Right cardiac atrium (tissue), 5 donors: ENCODE data around the gene ZNF219. TPM values are rescaled to one million over a fixed set of nuclear protein-coding genes. Genes with fewer than 3 reads are reported as not detected.

Experiments
- ATAC-seq, 2 donors: fragments of 200-7000 bp; cut with Tn5 transposase; one replicate each; pipeline versions ENCODE4 v1.8.0 to v1.9.1; 2020; ENCODE audit warnings: moderate library complexity in 2 of 2, mild to moderate bottlenecking in 1 of 2
- DNase-seq, 3 donors: peaks; one replicate each; pipeline ENCODE4 v3.0.0-alpha.2; 2020
- H3K27ac ChIP-seq: one replicate; pipeline ENCODE4 v1.5.1; 2013; ENCODE audit warnings: mild to moderate bottlenecking, low read length, control low read depth, moderate library complexity
- H3K27me3 ChIP-seq: one replicate; pipeline ENCODE4 v1.6.1; 2013; ENCODE audit not compliant: control insufficient read depth, insufficient read depth
- H3K4me1 ChIP-seq: one replicate; pipeline ENCODE4 v1.6.1; 2013; ENCODE audit warnings: low read length; ENCODE audit not compliant: control insufficient read depth, insufficient read depth
- H3K4me3 ChIP-seq: one replicate; pipeline ENCODE4 v1.5.1; 2013; ENCODE audit warnings: low read length, control low read depth
- H3K9me3 ChIP-seq: one replicate; pipeline ENCODE4 v1.6.1; 2013; ENCODE audit warnings: low read length; ENCODE audit not compliant: control insufficient read depth
- WGBS: extraction: QIAGEN DNeasy Blood & Tissue Kit; methylation state at CpG from one replicate; pipeline ENCODE4 v1.1.7; 2013; 5-methylcytosine and 5-hydroxymethylcytosine counted together
- intact Hi-C, 4 donors: fragments of 100-400 bp; cut with DNase I; formaldehyde crosslinking; loops; one replicate each; pipeline versions ENCODE4 v1.11.0 to v1.14.0; 2022 to 2023
- polyA plus RNA-seq: library from polyadenylated mRNA; stranded (reverse); fragments of 200-250 nt; gene quantifications from one replicate; pipeline ENCODE4 v1.2.3, GENCODE V29; 2013
- total RNA-seq, 4 donors: library from RNA; stranded (reverse); fragmentation: NEBNext Ultra II Directional; extraction: Animal tissue kit (Norgen Biotek cat#: 25700); gene quantifications; one replicate each; pipeline ENCODE4 v1.2.1, GENCODE V29; 2021
- donor health status: healthy with polysubstance abuse.
- donor health status: DM: no; HTN: yes; CAD: no.
- donor health status: DM: no; HTN: no; CAD: no.
- donor health status: DM: no; HTN: yes; CAD: no; lungs with severe emphysema.
- donor health status: DM: yes; HTN: yes; CAD: no.

ZNF219 gene
- total and polyA plus RNA-seq, 5 donors, result 49.1 to 68.6 (median 58.0) TPM

DNA sequence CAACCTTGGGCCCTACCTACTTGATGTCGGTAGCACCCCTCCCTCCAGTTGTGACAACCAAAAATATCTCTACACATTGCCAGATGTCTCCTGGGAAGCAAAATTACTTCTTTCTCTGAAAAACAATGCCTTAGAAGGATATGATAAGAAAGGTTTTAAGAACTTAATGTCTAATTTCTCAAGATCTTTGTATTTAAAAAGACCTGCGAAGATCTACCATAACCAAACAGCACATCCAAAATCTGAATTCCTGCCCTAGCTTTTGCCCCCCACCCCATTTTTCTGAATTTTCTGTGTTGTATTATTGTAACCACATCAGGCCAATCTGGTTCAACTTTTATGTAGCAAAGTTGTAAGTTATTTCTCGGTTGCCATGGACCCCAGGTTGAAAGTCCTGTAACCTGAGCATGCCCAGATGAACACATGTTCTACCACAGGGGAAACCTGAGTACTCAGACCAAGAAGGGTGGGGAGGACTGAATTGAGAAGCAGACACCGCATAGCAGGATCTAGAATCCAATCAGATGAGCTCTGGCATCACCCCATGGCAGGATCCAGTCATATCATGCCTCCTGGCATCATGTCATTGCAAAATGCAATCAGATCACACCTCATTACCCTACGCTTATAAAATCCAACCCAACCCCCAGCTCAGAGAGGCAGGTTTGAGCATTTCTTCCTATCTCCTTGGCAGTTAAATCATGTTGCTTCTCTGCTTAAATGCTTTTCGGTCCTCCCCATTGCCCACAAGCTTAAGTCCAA lies 11.1 kb upstream of the ZNF219 start:
- WGBS, result 83% methylated on average over 6 of the region's 6 CpGs
- H3K9me3 ChIP-seq, result no peaks in the 10 kb centered on the region
- H3K27me3 ChIP-seq, result no peaks in the 10 kb centered on the region
- ATAC-seq (no peak), DNase-seq (no peak)
- H3K27ac ChIP-seq, result no peak overlapping the region
- no peaks in the 10 kb centered on the region for H3K4me1 ChIP-seq
- H3K4me3 ChIP-seq, result no peak overlapping the region
- intact Hi-C loops, result loop anchor here in 1 of 4 donors (5.0 kb wide), 1 partner anchor 42 kb away; no protein-coding TSS in a partner anchor

DNA sequence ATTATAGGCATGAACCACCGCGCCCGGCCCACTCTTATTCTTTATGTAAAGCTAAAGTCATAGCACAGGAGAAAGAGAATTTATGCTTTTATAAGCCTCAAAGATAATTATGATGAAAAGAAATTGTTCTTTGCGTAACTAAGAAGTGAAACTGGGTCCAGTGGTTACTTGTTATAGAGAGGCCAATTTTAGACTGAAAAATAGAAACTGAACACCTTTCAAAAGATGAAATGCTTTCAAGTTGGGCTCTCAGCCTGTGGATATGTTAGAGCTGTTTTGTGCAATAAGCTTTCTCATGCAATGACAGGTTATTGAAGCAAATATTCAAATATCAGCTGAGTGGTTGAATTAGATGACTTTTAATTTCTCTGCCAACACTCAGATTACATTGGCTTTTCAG lies 10.3 kb upstream of the ZNF219 start:
- DNase-seq (no peak), ATAC-seq (no peak)
- no peak overlapping the region for H3K4me3 ChIP-seq
- intact Hi-C loops, result loop anchor here in 1 of 4 donors (5.0 kb wide), 1 partner anchor 41 kb away; no protein-coding TSS in a partner anchor
- no peak overlapping the region for H3K27ac ChIP-seq
- H3K4me1 ChIP-seq, result no peaks in the 10 kb centered on the region
- no peaks in the 10 kb centered on the region for H3K9me3 ChIP-seq
- H3K27me3 ChIP-seq, result no peaks in the 10 kb centered on the region
- 95% methylated on average over 4 of the region's 4 CpGs for WGBS

DNA sequence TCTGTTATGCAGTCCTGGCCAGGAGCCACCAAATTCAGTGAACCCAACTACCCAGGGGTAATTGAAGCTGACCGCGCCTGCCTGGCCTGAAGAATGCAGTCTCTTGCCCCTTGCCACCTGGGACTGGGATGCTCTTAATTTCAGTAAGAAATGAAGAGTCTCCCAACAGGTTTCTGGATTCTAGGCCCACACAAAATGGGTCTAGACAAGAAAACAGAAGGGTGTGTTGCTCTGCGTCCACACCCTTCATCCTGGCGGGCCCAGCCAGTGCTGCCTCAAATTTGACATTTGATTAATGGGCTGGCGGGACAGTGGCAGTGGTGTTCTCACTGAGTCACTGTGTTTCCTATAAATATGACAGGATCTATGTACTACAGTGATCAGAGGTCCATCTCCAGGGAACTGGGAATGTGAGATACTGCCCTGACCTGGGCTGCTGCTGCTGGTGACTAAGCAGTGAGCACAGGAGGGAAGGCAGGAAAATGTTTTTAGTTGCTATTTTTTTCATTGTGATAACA lies 8.9 kb upstream of the ZNF219 start:
- Histone ChIP-seq H3K9me3 (no peaks in the 10 kb centered on the region), H3K4me1 (no peaks in the 10 kb centered on the region), H3K27me3 (no peaks in the 10 kb centered on the region), H3K4me3 (no peak overlapping the region), H3K27ac (peak overlapping the region; percentile 54)
- intact Hi-C loops, result loop anchor here in 2 of 4 donors (2.0 to 5.0 kb wide), 2 partner anchors 40 to 93 kb away; no protein-coding TSS in a partner anchor
- ATAC-seq (no peak), DNase-seq (peak in 1 of 3 donors; percentile 59)
- 50% methylated on average over 5 of the region's 5 CpGs for WGBS

DNA sequence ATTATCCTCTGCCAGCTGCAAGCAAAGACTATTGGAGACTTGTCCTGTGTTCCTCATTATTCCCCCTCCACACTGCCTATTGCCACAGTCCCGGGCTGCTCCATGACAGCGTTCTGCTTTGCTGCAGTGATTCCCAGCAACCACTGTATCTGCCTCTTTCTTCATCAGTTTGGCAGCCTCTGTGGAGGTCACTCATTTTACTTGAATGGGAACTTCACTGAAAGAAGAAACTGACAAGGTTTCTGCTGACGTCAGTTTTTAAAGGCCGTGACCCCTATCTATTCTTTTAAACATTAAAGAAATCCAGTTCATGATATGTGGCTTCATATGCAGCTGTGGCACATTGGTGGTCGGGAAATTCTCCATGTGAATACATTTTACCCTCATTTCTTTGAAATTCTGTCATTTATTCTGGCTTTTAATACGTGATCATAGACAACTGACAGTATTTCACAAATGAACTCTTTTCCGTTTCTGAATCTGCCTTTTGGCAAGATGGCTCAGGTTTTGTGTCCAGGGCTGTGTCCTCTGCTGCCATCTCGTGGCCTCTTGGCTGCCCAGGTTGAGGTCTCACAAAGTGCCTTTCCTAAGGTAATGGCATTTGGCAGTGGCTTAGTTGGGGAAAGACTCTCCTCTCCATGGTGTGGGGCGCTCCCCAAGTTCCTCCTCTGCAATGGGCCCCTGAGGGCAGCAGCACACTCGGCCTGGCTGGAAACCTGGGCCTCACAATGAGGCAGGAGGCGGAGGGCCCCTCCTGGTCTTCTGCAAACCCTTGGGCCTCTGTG lies 8.2 kb upstream of the ZNF219 start:
- peak; percentile 4 to 7 for ATAC-seq
- 15% methylated on average over 11 of the region's 11 CpGs for WGBS
- Histone ChIP-seq H3K9me3 (no peaks in the 10 kb centered on the region), H3K4me1 (no peaks in the 10 kb centered on the region), H3K27ac (peak overlapping the region; percentile 54), H3K4me3 (no peak overlapping the region), H3K27me3 (no peaks in the 10 kb centered on the region)
- intact Hi-C loops, result loop anchor here in 2 of 4 donors (2.0 to 5.0 kb wide), 2 partner anchors 39 to 92 kb away; no protein-coding TSS in a partner anchor
- DNase-seq, result peak; percentile 77 to 94 (median 91)

DNA sequence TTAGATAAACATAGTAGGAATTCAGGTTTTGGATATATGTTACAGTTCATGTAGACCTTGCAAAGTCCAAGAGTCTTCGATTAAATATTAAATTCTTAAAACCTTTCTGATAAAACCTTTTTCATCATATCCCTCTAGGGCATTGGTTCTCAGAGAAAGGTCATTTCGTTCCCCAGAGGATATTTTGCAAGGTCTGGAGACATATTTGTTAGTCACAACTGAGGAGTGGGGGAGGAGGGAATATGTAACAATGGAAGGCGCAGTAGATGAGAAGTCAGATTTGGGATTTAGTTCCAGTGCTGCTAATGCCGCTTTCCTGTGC lies 7.7 kb upstream of the ZNF219 start:
- Histone ChIP-seq H3K27me3 (no peaks in the 10 kb centered on the region), H3K4me1 (no peaks in the 10 kb centered on the region), H3K27ac (peak overlapping the region; percentile 46), H3K4me3 (no peak overlapping the region), H3K9me3 (no peaks in the 10 kb centered on the region)
- no peak for DNase-seq
- no peak for ATAC-seq
- intact Hi-C loops, result loop anchor here in 2 of 4 donors (2.0 to 5.0 kb wide), 2 partner anchors 39 to 91 kb away; no protein-coding TSS in a partner anchor
- 42% methylated on average over 4 of the region's 4 CpGs for WGBS

DNA sequence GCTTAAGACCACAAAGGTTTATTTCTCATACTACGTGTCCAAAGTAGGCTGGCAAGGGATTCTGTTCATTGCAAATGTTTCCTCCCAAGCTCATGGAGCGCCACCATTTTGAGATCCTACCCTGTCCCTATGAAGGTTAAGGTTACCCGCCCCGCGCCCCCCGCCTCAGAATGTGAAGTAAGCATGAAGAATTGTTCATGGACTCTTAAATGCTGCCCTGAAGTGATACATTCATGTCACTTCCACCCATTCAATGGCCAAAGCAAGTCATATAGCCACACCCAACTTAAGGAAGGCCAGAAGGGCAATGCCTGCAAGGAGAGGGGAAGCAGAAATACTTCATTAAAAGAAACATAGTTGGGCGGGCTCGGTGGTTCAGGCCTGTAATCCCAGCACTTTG lies 6.6 kb upstream of the ZNF219 start:
- Histone ChIP-seq H3K27me3 (no peaks in the 10 kb centered on the region), H3K4me3 (no peak overlapping the region), H3K4me1 (no peaks in the 10 kb centered on the region), H3K9me3 (no peaks in the 10 kb centered on the region), H3K27ac (no peak overlapping the region)
- intact Hi-C loops, result loop anchor here in 3 of 4 donors (2.0 to 5.0 kb wide), 3 partner anchors 34 to 38 kb away; partner anchors contain the start of gene ARHGEF40 (in 1 of the 3)
- no peak for ATAC-seq
- peak in 1 of 3 donors; percentile 68 for DNase-seq
- 84% methylated on average over 8 of the region's 8 CpGs for WGBS

DNA sequence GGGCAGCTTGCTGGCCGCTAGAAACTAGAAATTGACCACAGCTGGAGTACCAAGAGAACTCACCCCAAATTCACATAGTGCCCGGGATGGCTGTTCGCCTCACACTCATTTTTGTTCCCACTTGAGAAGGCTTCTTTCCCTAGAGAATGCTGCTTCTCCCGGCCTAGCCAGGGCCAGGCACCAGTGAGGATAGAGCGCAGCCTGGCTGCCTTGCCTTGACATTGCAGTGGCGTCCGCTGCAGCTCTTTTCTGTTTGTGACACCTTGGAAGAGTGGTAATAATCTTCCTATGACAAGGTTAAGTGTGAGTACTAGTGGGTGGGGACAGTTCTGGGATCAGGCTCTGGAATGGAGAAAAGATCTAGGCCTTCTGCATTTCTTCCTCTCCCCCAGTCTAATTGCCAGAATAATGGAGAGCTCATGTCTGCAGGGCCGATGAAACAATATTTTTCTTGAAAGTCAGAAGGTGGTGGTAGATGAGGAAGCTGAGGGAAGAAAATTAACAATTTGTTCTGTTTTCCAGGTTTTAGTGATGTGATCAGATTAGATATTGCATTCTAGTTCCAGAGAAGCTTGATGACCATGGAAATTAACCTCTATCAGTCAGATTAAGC lies 6.1 kb upstream of the ZNF219 start:
- no peaks in the 10 kb centered on the region for H3K9me3 ChIP-seq
- no peaks in the 10 kb centered on the region for H3K4me1 ChIP-seq
- intact Hi-C loops, result loop anchor here in 3 of 4 donors (2.0 to 5.0 kb wide), 3 partner anchors 34 to 37 kb away; partner anchors contain the start of gene ARHGEF40 (in 1 of the 3)
- peak overlapping the region; percentile 92 for H3K27ac ChIP-seq
- 4% methylated on average over 8 of the region's 8 CpGs for WGBS
- DNase-seq (peak; percentile 77 to 91 (median 89)), ATAC-seq (peak; percentile 77 to 78)
- H3K27me3 ChIP-seq, result no peaks in the 10 kb centered on the region
- H3K4me3 ChIP-seq, result peak overlapping the region; percentile 54

DNA sequence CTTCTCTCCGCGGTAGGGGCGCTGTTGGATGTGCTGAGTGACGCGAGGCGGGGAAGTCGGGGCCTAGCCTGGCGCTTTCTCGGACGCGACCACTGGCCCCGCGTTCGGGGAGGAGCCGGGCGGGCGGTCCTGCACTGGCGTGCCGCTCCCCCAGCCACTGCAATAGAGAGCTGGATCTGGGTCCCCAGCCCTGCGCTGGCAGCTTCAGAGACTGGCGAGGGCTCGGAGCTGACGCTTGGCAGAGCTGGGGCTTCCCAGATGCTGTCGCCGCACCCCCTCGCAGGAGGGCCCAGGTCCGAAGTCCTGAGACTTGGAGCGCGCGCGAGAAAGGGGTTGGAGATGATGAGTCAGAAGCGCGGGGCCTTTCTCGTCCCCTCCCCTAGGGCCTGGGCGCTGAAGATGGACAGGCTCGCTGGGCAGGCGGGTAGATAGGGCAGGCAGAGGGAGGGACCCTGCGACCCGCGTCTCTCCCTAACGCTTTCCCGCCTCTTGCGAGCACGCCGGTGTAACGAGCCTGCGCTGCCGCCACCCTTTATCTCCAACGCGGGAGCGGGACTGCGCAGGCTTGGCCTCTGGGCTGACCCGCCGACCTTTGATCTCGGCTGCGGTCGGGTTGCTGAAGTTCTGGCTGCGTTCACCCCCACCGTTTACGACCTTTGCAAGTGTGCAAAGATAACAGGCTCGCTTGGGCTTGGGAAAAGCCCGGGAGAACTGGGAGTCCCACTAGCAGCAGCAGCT lies 5.4 kb upstream of the ZNF219 start:
- Histone ChIP-seq H3K4me3 (peak overlapping the region; percentile 54), H3K27ac (peak overlapping the region; percentile 92), H3K9me3 (no peaks in the 10 kb centered on the region), H3K27me3 (no peaks in the 10 kb centered on the region), H3K4me1 (no peaks in the 10 kb centered on the region)
- intact Hi-C loops, result loop anchor here in 2 of 4 donors (2.0 kb wide), 2 partner anchors 33 to 35 kb away; partner anchors contain the start of gene ARHGEF40 (in 1 of the 2)
- DNase-seq (peak; percentile 97 to 99 (median 97)), ATAC-seq (peak; percentile 96 to 97)
- WGBS, result under 1% methylated on average over 62 of the region's 62 CpGs

DNA sequence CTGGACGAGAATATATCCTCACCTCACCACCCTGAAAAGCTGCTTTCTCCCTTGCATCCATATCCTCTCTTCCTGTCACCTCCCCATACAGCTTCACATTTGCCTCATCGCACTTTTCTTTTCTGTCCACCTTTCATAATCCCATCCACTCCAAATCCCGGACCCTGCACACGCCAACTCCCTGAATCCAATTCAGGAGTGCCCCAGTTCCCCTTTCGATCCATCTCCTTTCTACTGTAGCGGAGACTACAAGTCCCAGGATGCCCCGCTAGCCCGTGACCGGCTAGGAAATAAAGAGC lies 4.9 kb upstream of the ZNF219 start:
- no peak overlapping the region for H3K27ac ChIP-seq
- under 1% methylated on average over 9 of the region's 9 CpGs for WGBS
- intact Hi-C loops, result no loop called here
- peak overlapping the region; percentile 9 for H3K4me3 ChIP-seq
- H3K27me3 ChIP-seq, result no peaks in the 10 kb centered on the region
- H3K9me3 ChIP-seq, result no peaks in the 10 kb centered on the region
- ATAC-seq, result no peak
- H3K4me1 ChIP-seq, result no peaks in the 10 kb centered on the region
- no peak for DNase-seq
